HEK293 (cell line): ENCODE results near the gene CCDC50.

Experiments used
- ATF2 ChIP-seq: fragments of 450-650 bp; formaldehyde crosslinking; IDR thresholded peaks from 2 replicates; pipeline ENCODE4 v1.5.1; 2016; ENCODE audit warnings: missing biosample characterization, missing genetic modification characterization, low read depth
- MZF1 ChIP-seq: fragments of 450-650 bp; formaldehyde crosslinking; IDR thresholded peaks from 2 replicates; pipeline ENCODE4 v1.5.1; 2017; ENCODE audit warnings: missing biosample characterization, missing genetic modification characterization, borderline replicate concordance
- ZNF174 ChIP-seq: fragments of 450-650 bp; formaldehyde crosslinking; IDR thresholded peaks from 2 replicates; pipeline ENCODE4 v1.5.0; 2017; ENCODE audit warnings: missing biosample characterization, mild to moderate bottlenecking, missing genetic modification characterization
- ZNF274 ChIP-seq, 2 experiments: fragments of 200-500 bp in 1 of 2; fragments of 450-650 bp in 1 of 2; sonication (Bioruptor generic) in 1 of 2; formaldehyde crosslinking in 1 of 2; IDR thresholded peaks; 2 replicates each; pipeline versions ENCODE4 v1.5.1 to v1.6.1; 2014 to 2016; ENCODE audit warnings: borderline replicate concordance in 1 of 2, inconsistent platforms in 1 of 2, low read length in 1 of 2, missing biosample characterization in 1 of 2, missing genetic modification characterization in 1 of 2
- ZNF302 ChIP-seq: fragments of 450-650 bp; formaldehyde crosslinking; IDR thresholded peaks from 2 replicates; pipeline ENCODE4 v1.5.1; 2016; ENCODE audit warnings: missing biosample characterization, missing genetic modification characterization, low read depth
- ZNF416 ChIP-seq: fragments of 450-650 bp; formaldehyde crosslinking; IDR thresholded peaks from 2 replicates; pipeline ENCODE4 v1.5.1; 2016; ENCODE audit warnings: missing biosample characterization, missing genetic modification characterization
- ZNF510 ChIP-seq: fragments of 450-650 bp; formaldehyde crosslinking; IDR thresholded peaks from 2 replicates; pipeline ENCODE4 v1.5.1; 2018; ENCODE audit warnings: mild to moderate bottlenecking, missing genetic modification characterization, missing biosample characterization; ENCODE audit not compliant: insufficient replicate concordance
- ZNF701 ChIP-seq: fragments of 450-650 bp; formaldehyde crosslinking; IDR thresholded peaks from 2 replicates; pipeline ENCODE4 v1.5.1; 2016; ENCODE audit warnings: missing biosample characterization, missing genetic modification characterization
- TF ChIP-seq, protein P1 (sequence below): fragments of 450-650 bp; formaldehyde crosslinking; IDR thresholded peaks from 2 replicates; pipeline ENCODE4 v1.5.1; 2016; ENCODE audit warnings: missing biosample characterization, missing genetic modification characterization
- TF ChIP-seq, protein P2 (sequence below): fragments of 450-650 bp; formaldehyde crosslinking; IDR thresholded peaks from 2 replicates; pipeline ENCODE4 v1.5.1; 2016; ENCODE audit warnings: missing biosample characterization, missing genetic modification characterization, low read depth
- TF ChIP-seq, protein P3 (sequence below): IDR thresholded peaks from 2 replicates; pipeline ENCODE4 v1.6.1; 2011; ENCODE audit warnings: mild to moderate bottlenecking, low read depth, low read length, borderline replicate concordance

GRCh38 chr3:191327526-191327925 lies 1.7 kb upstream of the CCDC50 start:
- no peak for TF ChIP-seq ZNF174 (tag by site-specific recombination)
- TF ChIP-seq ZNF274 (IDR thresholded peaks at IDR 0.05; ENCODE audit: low read length) = no peak
- no peak for TF ChIP-seq ZNF274 (tag by site-specific recombination; IDR thresholded peaks at IDR 0.05; ENCODE audit: borderline replicate concordance)
- TF ChIP-seq, protein P1, sequence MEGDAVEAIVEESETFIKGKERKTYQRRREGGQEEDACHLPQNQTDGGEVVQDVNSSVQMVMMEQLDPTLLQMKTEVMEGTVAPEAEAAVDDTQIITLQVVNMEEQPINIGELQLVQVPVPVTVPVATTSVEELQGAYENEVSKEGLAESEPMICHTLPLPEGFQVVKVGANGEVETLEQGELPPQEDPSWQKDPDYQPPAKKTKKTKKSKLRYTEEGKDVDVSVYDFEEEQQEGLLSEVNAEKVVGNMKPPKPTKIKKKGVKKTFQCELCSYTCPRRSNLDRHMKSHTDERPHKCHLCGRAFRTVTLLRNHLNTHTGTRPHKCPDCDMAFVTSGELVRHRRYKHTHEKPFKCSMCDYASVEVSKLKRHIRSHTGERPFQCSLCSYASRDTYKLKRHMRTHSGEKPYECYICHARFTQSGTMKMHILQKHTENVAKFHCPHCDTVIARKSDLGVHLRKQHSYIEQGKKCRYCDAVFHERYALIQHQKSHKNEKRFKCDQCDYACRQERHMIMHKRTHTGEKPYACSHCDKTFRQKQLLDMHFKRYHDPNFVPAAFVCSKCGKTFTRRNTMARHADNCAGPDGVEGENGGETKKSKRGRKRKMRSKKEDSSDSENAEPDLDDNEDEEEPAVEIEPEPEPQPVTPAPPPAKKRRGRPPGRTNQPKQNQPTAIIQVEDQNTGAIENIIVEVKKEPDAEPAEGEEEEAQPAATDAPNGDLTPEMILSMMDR (tag by site-specific recombination) = no peak
- no peak for TF ChIP-seq ZNF701 (tag by site-specific recombination)
- no peak for TF ChIP-seq MZF1 (tag by site-specific recombination)
- TF ChIP-seq ZNF302 (tag by site-specific recombination) = no peak
- no peak for TF ChIP-seq ATF2
- TF ChIP-seq, protein P2, sequence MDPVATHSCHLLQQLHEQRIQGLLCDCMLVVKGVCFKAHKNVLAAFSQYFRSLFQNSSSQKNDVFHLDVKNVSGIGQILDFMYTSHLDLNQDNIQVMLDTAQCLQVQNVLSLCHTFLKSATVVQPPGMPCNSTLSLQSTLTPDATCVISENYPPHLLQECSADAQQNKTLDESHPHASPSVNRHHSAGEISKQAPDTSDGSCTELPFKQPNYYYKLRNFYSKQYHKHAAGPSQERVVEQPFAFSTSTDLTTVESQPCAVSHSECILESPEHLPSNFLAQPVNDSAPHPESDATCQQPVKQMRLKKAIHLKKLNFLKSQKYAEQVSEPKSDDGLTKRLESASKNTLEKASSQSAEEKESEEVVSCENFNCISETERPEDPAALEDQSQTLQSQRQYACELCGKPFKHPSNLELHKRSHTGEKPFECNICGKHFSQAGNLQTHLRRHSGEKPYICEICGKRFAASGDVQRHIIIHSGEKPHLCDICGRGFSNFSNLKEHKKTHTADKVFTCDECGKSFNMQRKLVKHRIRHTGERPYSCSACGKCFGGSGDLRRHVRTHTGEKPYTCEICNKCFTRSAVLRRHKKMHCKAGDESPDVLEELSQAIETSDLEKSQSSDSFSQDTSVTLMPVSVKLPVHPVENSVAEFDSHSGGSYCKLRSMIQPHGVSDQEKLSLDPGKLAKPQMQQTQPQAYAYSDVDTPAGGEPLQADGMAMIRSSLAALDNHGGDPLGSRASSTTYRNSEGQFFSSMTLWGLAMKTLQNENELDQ (tag by site-specific recombination) = no peak
- TF ChIP-seq, protein P3, sequence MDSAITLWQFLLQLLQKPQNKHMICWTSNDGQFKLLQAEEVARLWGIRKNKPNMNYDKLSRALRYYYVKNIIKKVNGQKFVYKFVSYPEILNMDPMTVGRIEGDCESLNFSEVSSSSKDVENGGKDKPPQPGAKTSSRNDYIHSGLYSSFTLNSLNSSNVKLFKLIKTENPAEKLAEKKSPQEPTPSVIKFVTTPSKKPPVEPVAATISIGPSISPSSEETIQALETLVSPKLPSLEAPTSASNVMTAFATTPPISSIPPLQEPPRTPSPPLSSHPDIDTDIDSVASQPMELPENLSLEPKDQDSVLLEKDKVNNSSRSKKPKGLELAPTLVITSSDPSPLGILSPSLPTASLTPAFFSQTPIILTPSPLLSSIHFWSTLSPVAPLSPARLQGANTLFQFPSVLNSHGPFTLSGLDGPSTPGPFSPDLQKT = no peak
- TF ChIP-seq ZNF416 (tag by site-specific recombination) = no peak
- no peak for TF ChIP-seq ZNF510 (tag by site-specific recombination)
